ENCODE measurements around the gene PPP3CB.

PPP3CB gene

GRCh38 chr10:73495884-73496674, at the start of gene PPP3CB:
Gene PPP3CB, minus strand, starts transcription at chr10:73496024. Its CDS starts 135 bp downstream, at chr10:73495889.
- DNase-seq, result peak; percentile 53 to 87

- no peak for DNase-seq
These were observed 49.5 kb upstream of the PPP3CB start for GRCh38 chr10:73545357-73545756.

- DNase-seq, result no peak
These were observed 41.9 kb upstream of the PPP3CB start for GRCh38 chr10:73537709-73538108.

- no peak for DNase-seq
These were observed 41.5 kb upstream of the PPP3CB start for GRCh38 chr10:73537288-73537687.

- DNase-seq, result no peak
These were observed 39.0 kb upstream of the PPP3CB start for GRCh38 chr10:73534857-73535256.

GRCh38 chr10:73529089-73529832, 33.4 kb upstream of the PPP3CB start:
- DNase-seq, result peak in 1 of 2 experiments; percentile 32

- no peak for DNase-seq
These were observed 26.4 kb upstream of the PPP3CB start for GRCh38 chr10:73522263-73522662.

- no peak for DNase-seq
These were observed 23.5 kb upstream of the PPP3CB start for GRCh38 chr10:73519336-73519735.

GRCh38 chr10:73517166-73517888, 21.5 kb upstream of the PPP3CB start:
- no peak for DNase-seq

GRCh38 chr10:73512207-73512743, 16.5 kb upstream of the PPP3CB start:
- no peak for DNase-seq

- no peak for DNase-seq
These were observed 13.9 kb upstream of the PPP3CB start for GRCh38 chr10:73509695-73510094.

- no peak for DNase-seq
These were observed 10.7 kb upstream of the PPP3CB start for GRCh38 chr10:73506491-73506890.

- DNase-seq, result no peak
These were observed 10.2 kb upstream of the PPP3CB start for GRCh38 chr10:73506074-73506473.

GRCh38 chr10:73503037-73503436, 7.2 kb upstream of the PPP3CB start:
- no peak for DNase-seq

GRCh38 chr10:73501651-73502050, 5.8 kb upstream of the PPP3CB start:
- DNase-seq, result no peak

- no peak for DNase-seq
These were observed 1.8 kb upstream of the PPP3CB start for GRCh38 chr10:73497623-73498022.

GRCh38 chr10:73495226-73495883, 469 bp downstream of the PPP3CB start:
- peak; percentile 23 to 24 for DNase-seq

GRCh38 chr10:73494877-73495225, 973 bp downstream of the PPP3CB start:
- no peak for DNase-seq

- no peak for DNase-seq
These were observed 1.6 kb downstream of the PPP3CB start for GRCh38 chr10:73494213-73494612.

- no peak for DNase-seq
These were observed 2.0 kb downstream of the PPP3CB start for GRCh38 chr10:73493781-73494180.

- DNase-seq, result no peak
These were observed 9.2 kb downstream of the PPP3CB start for GRCh38 chr10:73486601-73487000.

- DNase-seq, result no peak
These were observed 10.5 kb downstream of the PPP3CB start for GRCh38 chr10:73485320-73485719.

GRCh38 chr10:73480158-73480557, 15.7 kb downstream of the PPP3CB start:
- no peak for DNase-seq
